OCI-LY7 (cell line): ENCODE results near the gene TRIM52. TPM values are rescaled to one million over a fixed set of nuclear protein-coding genes. Genes with fewer than 3 reads are reported as not detected.

Experiments
- BruUV-seq: library from RNA; stranded (reverse); fragments of 400-500 nt; replicated peaks from 2 replicates; lab custom pipeline; 2021; lab: Mats Ljungman, UMichigan
- CTCF ChIA-PET: fragments of 300-600 bp; sonication (Branson Sonifier 250); formaldehyde crosslinking; loops from one replicate; lab custom pipeline; 2022; ENCODE audit warnings: antibody characterized with exemption; ENCODE audit not compliant: unreplicated experiment; lab: Charles Lee
- POLR2A ChIA-PET: fragments of 300-600 bp; sonication (Branson Sonifier 250); formaldehyde crosslinking; loops from one replicate; lab custom pipeline; 2022; ENCODE audit warnings: antibody characterized with exemption; lab: Charles Lee
- DNase-seq: peaks from one replicate; pipeline ENCODE4 v3.0.0-alpha.2; 2015; ENCODE audit warnings: low spot score
- H2AFZ ChIP-seq: fragments of 200-600 bp; sonication (generic), shearing (Covaris generic); 2 replicates; pipeline ENCODE4 v1.6.1; 2014; ENCODE audit warnings: mild to moderate bottlenecking, antibody characterized with exemption, low read length, moderate library complexity
- H3K27ac ChIP-seq: fragments of 200-600 bp; sonication (generic); 2 replicates; pipeline ENCODE4 v1.5.1; 2014; ENCODE audit warnings: mixed run types, low read depth, mild to moderate bottlenecking, moderate library complexity, low read length, inconsistent platforms; ENCODE audit not compliant: poor library complexity, severe bottlenecking
- H3K36me3 ChIP-seq: fragments of 200-600 bp; sonication (generic); 2 replicates; pipeline ENCODE4 v1.6.1; 2014; ENCODE audit warnings: mild to moderate bottlenecking, antibody characterized with exemption, low read length, moderate library complexity, mixed read lengths; ENCODE audit not compliant: insufficient read depth
- H3K4me1 ChIP-seq: fragments of 200-600 bp; sonication (generic); 2 replicates; pipeline ENCODE4 v1.5.1; 2014; ENCODE audit warnings: mild to moderate bottlenecking, low read length; ENCODE audit not compliant: insufficient read depth, poor library complexity, severe bottlenecking
- H3K4me2 ChIP-seq: fragments of 200-600 bp; sonication (generic); 2 replicates; pipeline ENCODE4 v1.6.1; 2014; ENCODE audit warnings: mild to moderate bottlenecking, low read length
- H3K4me3 ChIP-seq: fragments of 200-600 bp; sonication (generic); 2 replicates; pipeline ENCODE4 v1.5.1; 2014; ENCODE audit warnings: mild to moderate bottlenecking, low read depth, low read length; ENCODE audit not compliant: poor library complexity, severe bottlenecking
- H3K79me2 ChIP-seq: fragments of 200-600 bp; sonication (generic); 2 replicates; pipeline ENCODE4 v1.6.1; 2016; ENCODE audit warnings: low read depth, mild to moderate bottlenecking, low read length, moderate library complexity, mixed read lengths; ENCODE audit not compliant: insufficient read depth
- H3K9me2 ChIP-seq: fragments of 200-600 bp; sonication (generic); 2 replicates; pipeline ENCODE4 v1.6.1; 2016; ENCODE audit warnings: mild to moderate bottlenecking, low read length, mixed read lengths; ENCODE audit not compliant: insufficient read depth
- H3K9me3 ChIP-seq: fragments of 200-600 bp; sonication (generic); 2 replicates; pipeline ENCODE4 v1.6.1; 2014; ENCODE audit warnings: mild to moderate bottlenecking, mixed run types, low read length, mixed read lengths
- H4K20me1 ChIP-seq: fragments of 200-600 bp; sonication (generic); 2 replicates; pipeline ENCODE4 v1.6.1; 2014; ENCODE audit warnings: mild to moderate bottlenecking, antibody characterized with exemption, low read length, moderate library complexity, mixed read lengths; ENCODE audit not compliant: insufficient read depth
- CTCF ChIP-seq: fragments of 200-600 bp; sonication (generic); conservative IDR thresholded peaks from 2 replicates; pipeline ENCODE4 v1.5.1; 2014; ENCODE audit warnings: mild to moderate bottlenecking, antibody characterized with exemption, low read length, moderate library complexity, mixed read lengths
- EZH2phosphoT487 ChIP-seq: fragments of 200-600 bp; sonication (generic); IDR thresholded peaks from 2 replicates; pipeline ENCODE4 v1.6.1; 2018; ENCODE audit warnings: low read depth, borderline replicate concordance, mild to moderate bottlenecking, mixed run types, antibody characterized with exemption, low read length, moderate library complexity, mixed read lengths
- intact Hi-C: fragments of 100-400 bp; cut with micrococcal nuclease; formaldehyde crosslinking; loops from one replicate; pipeline ENCODE4 v1.10.0; 2022; ENCODE audit not compliant: unreplicated experiment
- total RNA-seq, 2 experiments: library from RNA; depleted of rRNA in 1 of 2; stranded (reverse); fragments of >200 nt in 1 of 2; shearing (Covaris generic) in 1 of 2; gene quantifications; 2 replicates each; pipeline ENCODE4 v1.2.3, GENCODE V29; 2014 to 2022

The TRIM52 gene
- total RNA-seq, 2 experiments from 2014 or later, result 16.1 to 33.5 TPM

- Histone ChIP-seq H3K9me3 (peaks cover 4% of the 10 kb centered on the region; the same call in 1 of the 2 replicates), H3K9me2 (no peaks in the 10 kb centered on the region), H3K27ac (no peak overlapping the region), H3K79me2 (peaks cover 19% of the 10 kb centered on the region), H4K20me1 (no peaks in the 10 kb centered on the region), H3K36me3 (peaks cover 19% of the 10 kb centered on the region), H3K4me2 (no peak overlapping the region), H2AFZ (no peak overlapping the region), H3K4me1 (peaks cover 4% of the 10 kb centered on the region), H3K4me3 (no peak overlapping the region)
- TF ChIP-seq EZH2phosphoT487 (no peak), CTCF (no peak)
- intact Hi-C loops, result no loop called here
- POLR2A ChIA-PET, result no interaction called here
- no TSS peak for BruUV-seq
- CTCF ChIA-PET, result interaction anchor here (0.6 kb wide), 1 partner anchor 1001 kb away, joined by 5 read pairs; no protein-coding TSS in a partner anchor
- DNase-seq, result no peak
Measured at GRCh38 chr5:181265092-181265671, 4.2 kb upstream of the TRIM52 start.

- POLR2A ChIA-PET, result no interaction called here
- Histone ChIP-seq H3K79me2 (peaks cover 35% of the 10 kb centered on the region), H2AFZ (no peak overlapping the region), H3K27ac (no peak overlapping the region), H3K4me1 (peaks cover 4% of the 10 kb centered on the region), H3K9me3 (peaks cover 4% of the 10 kb centered on the region; the same call in 1 of the 2 replicates), H4K20me1 (peaks cover 11% of the 10 kb centered on the region; the same call in 1 of the 2 replicates), H3K4me2 (no peak overlapping the region), H3K4me3 (no peak overlapping the region), H3K9me2 (no peaks in the 10 kb centered on the region), H3K36me3 (peaks cover 19% of the 10 kb centered on the region)
- CTCF ChIA-PET, result interaction anchor here (1.4 kb wide), 1 partner anchor 12 kb away, joined by 3 read pairs; no protein-coding TSS in a partner anchor
- TF ChIP-seq CTCF, result no peak
- TF ChIP-seq EZH2phosphoT487, result no peak
- no peak for DNase-seq
- TSS peak; percentile 59 for BruUV-seq
- intact Hi-C loops, result no loop called here
Measured at GRCh38 chr5:181263633-181264032, 2.7 kb upstream of the TRIM52 start.
